Neutrophil (primary cell): ENCODE data around the gene PIANP.

ENCODE experiments used
- H3K27ac ChIP-seq: fragments of 200-600 bp; sonication (generic); 2 replicates; pipeline ENCODE4 v1.5.1; 2016; ENCODE audit warnings: mild to moderate bottlenecking, moderate library complexity
- H3K27me3 ChIP-seq: fragments of 200-600 bp; sonication (generic); 2 replicates; pipeline ENCODE4 v1.6.0; 2016; ENCODE audit warnings: mild to moderate bottlenecking
- H3K36me3 ChIP-seq: fragments of 200-600 bp; sonication (generic); 2 replicates; pipeline ENCODE4 v1.5.1; 2017
- H3K4me1 ChIP-seq, 2 experiments: fragments of 200-600 bp in 1 of 2; sonication (generic) in 1 of 2; 1 replicate in 1 of 2; 2 replicates in 1 of 2; pipeline versions ENCODE4 v1.5.1 to v1.6.1; 2013 to 2016; ENCODE audit warnings: low read depth in 1 of 2, low read length in 1 of 2, mild to moderate bottlenecking in 1 of 2, moderate library complexity in 1 of 2; ENCODE audit not compliant: control insufficient read depth in 1 of 2, insufficient read depth in 1 of 2
- H3K4me3 ChIP-seq, 2 experiments: fragments of 200-600 bp in 1 of 2; sonication (generic) in 1 of 2; 1 replicate in 1 of 2; 2 replicates in 1 of 2; pipeline ENCODE4 v1.5.1; 2013 to 2016; ENCODE audit warnings: low read depth in 1 of 2, low read length in 1 of 2, mild to moderate bottlenecking in 1 of 2, moderate library complexity in 1 of 2
- H3K9me3 ChIP-seq: fragments of 200-600 bp; sonication (generic); 2 replicates; pipeline ENCODE4 v1.5.1; 2016
- CTCF ChIP-seq: fragments of 200-600 bp; sonication (generic); IDR thresholded peaks from 2 replicates; pipeline ENCODE4 v1.5.1; 2016; ENCODE audit warnings: antibody characterized with exemption

PIANP gene

DNA sequence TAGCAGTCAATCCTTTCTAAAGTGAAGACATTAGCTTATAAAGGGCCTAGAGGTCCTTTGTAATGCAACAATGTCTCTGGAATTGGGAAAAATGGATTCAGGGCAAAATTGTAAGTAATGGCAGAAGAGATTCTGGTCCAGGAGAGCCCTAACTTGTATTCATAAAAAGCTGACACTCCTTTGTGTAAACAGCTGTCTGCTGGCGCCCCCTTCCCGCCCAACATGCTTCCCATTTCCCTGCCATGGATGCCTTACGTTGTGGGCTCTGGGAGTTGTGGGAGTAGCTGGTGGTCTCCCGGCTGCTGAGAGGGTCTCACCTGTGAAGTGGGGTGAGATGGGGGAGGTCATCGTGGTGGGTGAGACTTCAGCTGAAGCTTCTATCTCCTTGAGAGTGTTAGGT is 55.7 kb downstream of the PIANP start:
- Histone ChIP-seq H3K4me1 (peaks cover 32 to 40% of the 10 kb centered on the region in 2 experiments), H3K27me3 (no peaks in the 10 kb centered on the region), H3K27ac (peak overlapping the region; percentile 89), H3K4me3 (peak overlapping the region; percentile 44 to 54), H3K9me3 (no peaks in the 10 kb centered on the region), H3K36me3 (peaks cover 20% of the 10 kb centered on the region)
- no peak for TF ChIP-seq CTCF

DNA sequence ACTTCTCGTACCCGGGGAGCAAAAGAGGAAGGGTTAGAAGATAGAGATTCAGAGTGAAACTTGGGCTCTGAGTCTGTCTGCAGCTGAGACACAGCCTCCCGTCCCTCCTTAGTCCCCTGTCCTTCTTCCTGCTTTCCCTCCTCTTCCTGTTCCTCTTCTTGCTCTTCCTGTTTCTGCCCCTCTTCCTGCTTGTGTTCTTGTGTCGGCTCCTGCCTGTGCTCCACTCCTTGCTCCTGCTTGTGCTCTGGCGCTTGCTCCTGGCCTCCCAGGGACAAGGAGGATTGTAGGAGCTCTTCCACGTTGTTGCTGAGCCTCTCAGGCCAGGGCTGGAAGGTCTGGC is 56.4 kb downstream of the PIANP start:
- no peaks in the 10 kb centered on the region for H3K27me3 ChIP-seq

More for the DNA sequence above, 56.4 kb downstream of the PIANP start:
- Histone ChIP-seq H3K27ac (peak overlapping the region; percentile 89), H3K4me3 (peak overlapping the region; percentile 44 to 54), H3K4me1 (peaks cover 32 to 40% of the 10 kb centered on the region in 2 experiments), H3K36me3 (peaks cover 13% of the 10 kb centered on the region), H3K9me3 (no peaks in the 10 kb centered on the region)
- no peak for TF ChIP-seq CTCF
